NCI-H510A (cell line): ENCODE data around the gene BTBD1.
"Not testable (repeated sequence)": the region's sequence is repeated elsewhere in the genome, so short reads cannot be mapped to it uniquely, and the experiment has no call there.

Experiments used
- DNase-seq: peaks from one replicate; lab custom pipeline; 2025; lab: John Stamatoyannopoulos, UW

The BTBD1 gene

GRCh38 chr15:83057002-83057401, 10.1 kb downstream of the BTBD1 start:
- DNase-seq, result no peak

- no peak for DNase-seq
Measured at GRCh38 chr15:83053151-83053550, 13.9 kb downstream of the BTBD1 start.

GRCh38 chr15:83046558-83047127, 20.4 kb downstream of the BTBD1 start:
- no peak for DNase-seq

- DNase-seq, result no peak
Measured at GRCh38 chr15:83044156-83044555, 22.9 kb downstream of the BTBD1 start.

GRCh38 chr15:83039206-83039605, 27.8 kb downstream of the BTBD1 start:
- no peak for DNase-seq

GRCh38 chr15:83036253-83036652, 30.8 kb downstream of the BTBD1 start:
- no peak for DNase-seq

- DNase-seq, result not testable (repeated sequence)
Measured at GRCh38 chr15:83031234-83031633, 35.8 kb downstream of the BTBD1 start.

- DNase-seq, result no peak
Measured at GRCh38 chr15:83030021-83030420, 37.0 kb downstream of the BTBD1 start.

- no peak for DNase-seq
Measured at GRCh38 chr15:83018436-83018835, 48.6 kb downstream of the BTBD1 start.

- DNase-seq, result no peak
Measured at GRCh38 chr15:83016906-83017305, 50.1 kb downstream of the BTBD1 start.

GRCh38 chr15:83015361-83015760, 51.7 kb downstream of the BTBD1 start:
- no peak for DNase-seq

- no peak for DNase-seq
Measured at GRCh38 chr15:83014205-83014653, 52.8 kb downstream of the BTBD1 start.

- DNase-seq, result no peak
Measured at GRCh38 chr15:83012636-83013035, 54.4 kb downstream of the BTBD1 start.

- no peak for DNase-seq
Measured at GRCh38 chr15:83012076-83012426, 55.0 kb downstream of the BTBD1 start.

- peak; percentile 75 for DNase-seq
Measured at GRCh38 chr15:83011271-83012075, 55.6 kb downstream of the BTBD1 start, which contains the start of gene C15orf40. Gene C15orf40 (minus strand): TSS chr15:83011639. CDS start chr15:83011607, 32 bp downstream.

- no peak for DNase-seq
Measured at GRCh38 chr15:83010709-83011270, 56.3 kb downstream of the BTBD1 start.

GRCh38 chr15:83000672-83001031, 66.4 kb downstream of the BTBD1 start:
- DNase-seq, result not testable (repeated sequence)

- no peak for DNase-seq
Measured at GRCh38 chr15:82999905-83000671, 67.0 kb downstream of the BTBD1 start.

- no peak for DNase-seq
Measured at GRCh38 chr15:82999426-82999825, 67.6 kb downstream of the BTBD1 start.

GRCh38 chr15:82995938-82996337, 71.1 kb downstream of the BTBD1 start:
- DNase-seq, result no peak

GRCh38 chr15:82995076-82995475, 72.0 kb downstream of the BTBD1 start:
- DNase-seq, result no peak

- DNase-seq, result no peak
Measured at GRCh38 chr15:82993144-82993543, 73.9 kb downstream of the BTBD1 start.
